PC-3 (cell line): Measurements from ENCODE around the gene TMEM263. TPM values are rescaled to one million over a fixed set of nuclear protein-coding genes. Genes with fewer than 3 reads are reported as not detected.
A peak's percentile ranks its signal among the peaks of the same experiment; 100 is the strongest.
"Not testable (repeated sequence)": the region's sequence is repeated elsewhere in the genome, so short reads cannot be mapped to it uniquely, and the experiment has no call there.

ENCODE experiments used
- ATAC-seq: fragments of 200-7000 bp; cut with Tn5 transposase; 2 replicates; pipeline ENCODE4 v1.9.1; 2020; ENCODE audit warnings: mild to moderate bottlenecking, moderate library complexity
- BruUV-seq: library from RNA; stranded (reverse); fragments of 400-500 nt; replicated peaks from 2 replicates; lab custom pipeline; 2021; lab: Mats Ljungman, UMichigan
- CTCF ChIA-PET: fragments of 300-600 bp; sonication (Branson Sonifier 250); formaldehyde crosslinking; loops from one replicate; lab custom pipeline; 2022; ENCODE audit warnings: antibody characterized with exemption; lab: Charles Lee
- POLR2A ChIA-PET: fragments of 300-600 bp; sonication (Branson Sonifier 250); formaldehyde crosslinking; loops from one replicate; lab custom pipeline; 2022; ENCODE audit warnings: antibody characterized with exemption; ENCODE audit not compliant: unreplicated experiment; lab: Charles Lee
- DNase-seq: peaks from one replicate; pipeline ENCODE4 v3.0.0-alpha.2; 2015
- H2AFZ ChIP-seq: fragments of 300-600 bp; sonication (generic); 2 replicates; pipeline ENCODE4 v1.6.0; 2016; ENCODE audit warnings: antibody characterized with exemption, low read length
- H3F3A ChIP-seq: fragments of 300-600 bp; sonication (generic); one replicate; pipeline ENCODE4 v1.6.0; 2017; ENCODE audit warnings: antibody characterized with exemption, low read length, control low read depth, mild to moderate bottlenecking; ENCODE audit not compliant: unreplicated experiment
- H3K27ac ChIP-seq: fragments of 300-600 bp; sonication (generic); 2 replicates; pipeline ENCODE4 v1.5.1; 2016; ENCODE audit warnings: mild to moderate bottlenecking, low read length
- H3K27me3 ChIP-seq: fragments of 300-600 bp; sonication (generic); 2 replicates; pipeline ENCODE4 v1.6.1; 2016; ENCODE audit warnings: low read length, mixed read lengths
- H3K36me3 ChIP-seq: fragments of 300-600 bp; sonication (generic); 2 replicates; pipeline ENCODE4 v1.6.1; 2016; ENCODE audit warnings: low read depth, mixed run types, low read length, mixed read lengths
- H3K4me1 ChIP-seq: fragments of 300-600 bp; sonication (generic); 2 replicates; pipeline ENCODE4 v1.5.1; 2016; ENCODE audit warnings: low read length; ENCODE audit not compliant: insufficient read depth
- H3K4me2 ChIP-seq: fragments of 300-600 bp; sonication (generic); 2 replicates; pipeline ENCODE4 v1.6.0; 2016; ENCODE audit warnings: low read length
- H3K4me3 ChIP-seq: fragments of 300-600 bp; sonication (generic); 2 replicates; pipeline ENCODE4 v1.5.1; 2016; ENCODE audit warnings: mild to moderate bottlenecking, low read length, mixed read lengths
- H3K79me2 ChIP-seq: fragments of 300-600 bp; sonication (generic); 2 replicates; pipeline ENCODE4 v1.6.1; 2017; ENCODE audit warnings: low read length, mixed read lengths
- H3K9ac ChIP-seq: fragments of 300-600 bp; sonication (generic); 2 replicates; pipeline ENCODE4 v1.6.0; 2016; ENCODE audit warnings: mild to moderate bottlenecking, low read length
- H3K9me2 ChIP-seq: fragments of 300-600 bp; sonication (generic); replicated peaks from 2 replicates; pipeline ENCODE4 v1.6.1; 2016; ENCODE audit warnings: mixed run types, low read length, mixed read lengths
- H3K9me3 ChIP-seq: fragments of 300-600 bp; sonication (generic); 2 replicates; pipeline ENCODE4 v1.6.1; 2016; ENCODE audit warnings: low read length, mixed read lengths
- H4K20me1 ChIP-seq: fragments of 300-600 bp; sonication (generic); 2 replicates; pipeline ENCODE4 v1.6.1; 2016; ENCODE audit warnings: low read length, mixed read lengths
- CTCF ChIP-seq: fragments of 300-600 bp; sonication (generic); conservative IDR thresholded peaks from 2 replicates; pipeline ENCODE4 v1.5.1; 2017; ENCODE audit warnings: antibody characterized with exemption, low read depth, mild to moderate bottlenecking, low read length
- EZH2 ChIP-seq: fragments of 300-600 bp; sonication (generic); IDR thresholded peaks from one replicate; pipeline ENCODE4 v1.6.1; 2017; ENCODE audit warnings: antibody characterized with exemption, mild to moderate bottlenecking, low read length; ENCODE audit not compliant: unreplicated experiment
- EZH2phosphoT487 ChIP-seq: fragments of 300-600 bp; sonication (generic); IDR thresholded peaks from 2 replicates; pipeline ENCODE4 v1.6.1; 2018; ENCODE audit warnings: mild to moderate bottlenecking, antibody characterized with exemption, low read length, borderline replicate concordance
- intact Hi-C: fragments of 100-400 bp; cut with micrococcal nuclease; formaldehyde crosslinking; loops from 2 replicates; pipeline ENCODE4 v1.9.0; 2023
- total RNA-seq: library from RNA; depleted of rRNA; stranded (reverse); fragments of >200 nt; gene quantifications from 2 replicates; pipeline ENCODE4 v1.2.3, GENCODE V29; 2014

The TMEM263 gene
- total RNA-seq, 1 experiment from 2014 or later: 42.7 TPM

- peak overlapping the region; percentile 84; the same call in 1 of the 2 replicates for H2AFZ ChIP-seq
- POLR2A ChIA-PET: no interaction called here
- TF ChIP-seq CTCF (no peak), EZH2 (no peak), EZH2phosphoT487 (no peak)
Observed at GRCh38 chr12:106987846-106988245, 32.1 kb downstream of the TMEM263 start.

DNA sequence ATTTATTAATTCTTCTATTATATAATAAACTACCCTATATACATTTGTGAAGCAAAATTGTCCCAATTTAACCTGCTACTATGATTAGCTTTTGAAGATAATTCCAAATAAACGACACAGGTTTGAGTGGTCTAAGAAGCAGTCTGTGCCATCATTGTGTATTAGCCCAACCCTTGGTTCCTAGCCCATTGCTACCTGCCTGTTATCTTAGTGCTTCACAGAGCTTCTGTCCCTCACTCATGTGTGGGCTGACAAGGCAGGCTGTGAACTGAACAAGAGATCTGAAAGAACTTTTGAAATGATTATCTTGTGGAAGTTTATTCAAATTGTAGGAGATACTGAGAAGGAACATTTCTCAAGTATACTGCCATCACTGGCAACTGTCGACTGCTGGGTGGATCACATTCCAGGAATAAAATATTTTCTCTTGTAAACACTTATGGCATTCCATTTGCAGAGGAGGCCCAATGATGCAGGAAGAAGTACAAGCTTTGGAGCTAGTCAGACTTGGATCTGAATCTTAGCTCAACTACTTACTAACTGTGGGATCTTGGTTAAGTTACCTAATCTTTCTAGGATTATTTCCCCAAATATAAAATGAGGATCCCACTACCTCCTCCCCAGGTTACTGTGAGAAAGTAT is 39.0 kb downstream of the TMEM263 start:
- H3K79me2 ChIP-seq: no peaks in the 10 kb centered on the region
- CTCF ChIA-PET: no interaction called here
- ATAC-seq (peak; percentile 40), DNase-seq (no peak)
- intact Hi-C loops: no loop called here
- H3F3A ChIP-seq: no peaks in the 10 kb centered on the region
- no peak overlapping the region for H3K27ac ChIP-seq
- H3K4me1 ChIP-seq: no peaks in the 10 kb centered on the region
- H3K27me3 ChIP-seq: no peaks in the 10 kb centered on the region
- no peaks in the 10 kb centered on the region for H3K9me2 ChIP-seq
- BruUV-seq: no TSS peak
- no peaks in the 10 kb centered on the region for H4K20me1 ChIP-seq
- no peak overlapping the region for H3K9ac ChIP-seq
- peaks cover 15% of the 10 kb centered on the region; the same call in 1 of the 2 replicates for H3K36me3 ChIP-seq
- H2AFZ ChIP-seq: no peak overlapping the region
- H3K9me3 ChIP-seq: no peaks in the 10 kb centered on the region
- POLR2A ChIA-PET: no interaction called here
- no peak for TF ChIP-seq EZH2
- TF ChIP-seq CTCF: no peak
- TF ChIP-seq EZH2phosphoT487: no peak
- H3K4me3 ChIP-seq: no peak overlapping the region
- no peak overlapping the region for H3K4me2 ChIP-seq

More at GRCh38 chr12:106987846-106988245, 32.1 kb downstream of the TMEM263 start:
- Histone ChIP-seq H3K27me3 (no peaks in the 10 kb centered on the region), H3K4me1 (peaks cover 26% of the 10 kb centered on the region), H3K79me2 (peaks cover 17% of the 10 kb centered on the region), H4K20me1 (no peaks in the 10 kb centered on the region), H3K4me3 (no peak overlapping the region), H3F3A (no peaks in the 10 kb centered on the region), H3K36me3 (0 out of 2 replicates have a peak, but pooled peaks cover 6% of the 10 kb centered on the region), H3K9ac (no peak overlapping the region), H3K4me2 (peak overlapping the region; percentile 92), H3K9me2 (no peaks in the 10 kb centered on the region), H3K27ac (no peak overlapping the region), H3K9me3 (no peaks in the 10 kb centered on the region)
- CTCF ChIA-PET: interaction anchor here (1.7 kb wide), 1 partner anchor 104 kb away, joined by 4 read pairs; no protein-coding TSS in a partner anchor
- intact Hi-C loops: loop anchor here (2.0 kb wide), 1 partner anchor 31 kb away; no protein-coding TSS in a partner anchor
- BruUV-seq: no TSS peak
- DNase-seq (no peak), ATAC-seq (no peak)

GRCh38 chr12:106996102-106996501 is 40.4 kb downstream of the TMEM263 start:
- not testable (repeated sequence) for H3K9me2 ChIP-seq

More at GRCh38 chr12:106996102-106996501, 40.4 kb downstream of the TMEM263 start:
- H3K9ac ChIP-seq, H3K27me3 ChIP-seq, H3K4me2 ChIP-seq, H2AFZ ChIP-seq, CTCF ChIA-PET, H3K9me3 ChIP-seq, H3F3A ChIP-seq, BruUV-seq, H3K4me1 ChIP-seq, intact Hi-C loops, H4K20me1 ChIP-seq, POLR2A ChIA-PET, H3K79me2 ChIP-seq, H3K4me3 ChIP-seq, DNase-seq, H3K27ac ChIP-seq, ATAC-seq: not testable (repeated sequence)
- H3K36me3 ChIP-seq: peaks cover 15% of the 10 kb centered on the region; the same call in 1 of the 2 replicates
